Measurements from ENCODE around the gene ARVCF.
A peak's percentile ranks its signal among the peaks of the same experiment; 100 is the strongest.

The ARVCF gene

GRCh38 chr22:20016734-20017621, at the start of gene ARVCF:
Gene ARVCF (minus strand): TSS chr22:20016823. CDS start chr22:19990794, 26,029 bp downstream.
- DNase-seq (ENCODE audit: low read depth), result peak; percentile 91

- no peak for DNase-seq (ENCODE audit: low read depth)
Observed at GRCh38 chr22:20065896-20066616, 49.4 kb upstream of the ARVCF start.

GRCh38 chr22:20064545-20065262, 48.1 kb upstream of the ARVCF start:
- DNase-seq (ENCODE audit: low read depth), result no peak

GRCh38 chr22:20064140-20064480, 47.5 kb upstream of the ARVCF start:
- no peak for DNase-seq (ENCODE audit: low read depth)

- no peak for DNase-seq (ENCODE audit: low read depth)
Observed at GRCh38 chr22:20063271-20064139, 46.9 kb upstream of the ARVCF start.

GRCh38 chr22:20062766-20063083, 46.1 kb upstream of the ARVCF start:
- DNase-seq (ENCODE audit: low read depth), result no peak

- no peak for DNase-seq (ENCODE audit: low read depth)
Observed at GRCh38 chr22:20062043-20062765, 45.6 kb upstream of the ARVCF start.

- no peak for DNase-seq (ENCODE audit: low read depth)
Observed at GRCh38 chr22:20061481-20061861, 44.8 kb upstream of the ARVCF start.

GRCh38 chr22:20060700-20061480, 44.3 kb upstream of the ARVCF start:
- DNase-seq (ENCODE audit: low read depth), result no peak

- no peak for DNase-seq (ENCODE audit: low read depth)
Observed at GRCh38 chr22:20058989-20059770, 42.6 kb upstream of the ARVCF start.

GRCh38 chr22:20057596-20058268, 41.1 kb upstream of the ARVCF start:
- DNase-seq (ENCODE audit: low read depth), result no peak

GRCh38 chr22:20056696-20057386, 40.2 kb upstream of the ARVCF start:
- no peak for DNase-seq (ENCODE audit: low read depth)

GRCh38 chr22:20056161-20056560, 39.5 kb upstream of the ARVCF start:
- no peak for DNase-seq (ENCODE audit: low read depth)

GRCh38 chr22:20055654-20056053, 39.0 kb upstream of the ARVCF start:
- no peak for DNase-seq (ENCODE audit: low read depth)

- no peak for DNase-seq (ENCODE audit: low read depth)
Observed at GRCh38 chr22:20055144-20055543, 38.5 kb upstream of the ARVCF start.

GRCh38 chr22:20054485-20054884, 37.9 kb upstream of the ARVCF start:
- no peak for DNase-seq (ENCODE audit: low read depth)

GRCh38 chr22:20054034-20054427, 37.4 kb upstream of the ARVCF start:
- no peak for DNase-seq (ENCODE audit: low read depth)

GRCh38 chr22:20053407-20054033, 36.9 kb upstream of the ARVCF start:
- DNase-seq (ENCODE audit: low read depth), result no peak
